ENCODE data around the gene WBP2NL.

- TF ChIP-seq CTCF (IDR thresholded peaks at IDR 0.05) (no peak), EP300 (IDR thresholded peaks at IDR 0.05) (no peak), POLR2A (IDR thresholded peaks at IDR 0.05) (no peak)
These were observed 7.5 kb upstream of the WBP2NL start for GRCh38 chr22:41991111-41991510.

All from tibial nerve (tissue), 4 donors.